Fibroblast of villous mesenchyme (primary cell): ENCODE measurements around the gene JMJD6. TPM values are rescaled to one million over a fixed set of nuclear protein-coding genes. Genes with fewer than 3 reads are reported as not detected.

Source experiments
- DNase-seq: peaks from one replicate; pipeline ENCODE4 v3.0.0-alpha.2; 2010; ENCODE audit warnings: low read depth
- H3K4me3 ChIP-seq: 2 replicates; pipeline ENCODE4 v1.5.1; 2011; ENCODE audit warnings: low read depth, mild to moderate bottlenecking, low read length
- total RNA-seq: library from RNA; depleted of rRNA; stranded (reverse); fragments of >200 nt; gene quantifications from 2 replicates; pipeline ENCODE4 v1.2.3, GENCODE V29; 2012
- TF ChIP-seq, protein P1 (sequence below): IDR thresholded peaks from 2 replicates; pipeline ENCODE4 v1.5.1; 2012; ENCODE audit warnings: low read depth, mild to moderate bottlenecking, low read length; ENCODE audit not compliant: insufficient read depth

Gene JMJD6
- total RNA-seq, 1 donor: 24.2 TPM

DNA sequence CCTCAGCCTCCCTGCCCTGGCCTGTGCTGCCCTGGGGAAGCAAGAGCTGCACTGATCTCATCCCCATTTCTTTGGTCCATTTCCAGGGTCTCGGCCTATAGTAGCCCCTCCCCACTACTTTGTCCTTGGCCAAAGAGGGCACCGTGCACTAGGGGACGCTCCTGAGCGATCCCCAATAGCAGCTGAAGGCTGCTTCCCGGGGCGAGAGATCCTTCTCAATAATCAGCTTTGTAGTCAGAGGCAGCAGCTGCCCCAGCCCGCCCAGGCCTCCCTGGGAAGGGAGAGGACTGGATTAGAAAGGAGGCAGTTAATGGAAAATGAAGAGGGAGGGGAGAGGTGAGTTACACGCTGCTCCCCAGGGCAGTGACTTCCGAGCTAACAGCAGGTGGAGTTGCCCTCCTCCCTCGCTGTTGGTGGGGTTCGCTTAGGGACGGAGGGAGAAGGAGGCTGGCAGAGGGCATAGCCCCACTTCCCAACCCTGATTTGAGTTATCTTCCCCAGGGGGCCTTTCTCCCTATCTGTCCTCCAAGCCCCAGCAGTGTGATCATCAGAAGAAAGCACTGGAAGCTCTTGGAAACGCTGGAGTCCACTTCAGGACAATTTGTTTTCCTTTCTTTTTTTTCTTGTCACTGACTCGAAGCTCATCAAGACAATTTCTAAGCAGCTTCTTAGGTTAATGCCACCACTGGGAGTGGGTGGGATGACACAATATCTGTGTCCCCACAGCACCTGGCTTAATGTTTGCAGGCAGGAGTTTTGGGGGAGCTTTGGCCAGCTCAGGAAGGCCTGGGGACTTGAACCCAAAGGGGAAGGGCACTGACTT lies 18.2 kb downstream of the JMJD6 start:
- peak overlapping the region; percentile 75 for H3K4me3 ChIP-seq
- DNase-seq: no peak
- TF ChIP-seq, protein P1, sequence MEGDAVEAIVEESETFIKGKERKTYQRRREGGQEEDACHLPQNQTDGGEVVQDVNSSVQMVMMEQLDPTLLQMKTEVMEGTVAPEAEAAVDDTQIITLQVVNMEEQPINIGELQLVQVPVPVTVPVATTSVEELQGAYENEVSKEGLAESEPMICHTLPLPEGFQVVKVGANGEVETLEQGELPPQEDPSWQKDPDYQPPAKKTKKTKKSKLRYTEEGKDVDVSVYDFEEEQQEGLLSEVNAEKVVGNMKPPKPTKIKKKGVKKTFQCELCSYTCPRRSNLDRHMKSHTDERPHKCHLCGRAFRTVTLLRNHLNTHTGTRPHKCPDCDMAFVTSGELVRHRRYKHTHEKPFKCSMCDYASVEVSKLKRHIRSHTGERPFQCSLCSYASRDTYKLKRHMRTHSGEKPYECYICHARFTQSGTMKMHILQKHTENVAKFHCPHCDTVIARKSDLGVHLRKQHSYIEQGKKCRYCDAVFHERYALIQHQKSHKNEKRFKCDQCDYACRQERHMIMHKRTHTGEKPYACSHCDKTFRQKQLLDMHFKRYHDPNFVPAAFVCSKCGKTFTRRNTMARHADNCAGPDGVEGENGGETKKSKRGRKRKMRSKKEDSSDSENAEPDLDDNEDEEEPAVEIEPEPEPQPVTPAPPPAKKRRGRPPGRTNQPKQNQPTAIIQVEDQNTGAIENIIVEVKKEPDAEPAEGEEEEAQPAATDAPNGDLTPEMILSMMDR: peak; percentile 54

DNA sequence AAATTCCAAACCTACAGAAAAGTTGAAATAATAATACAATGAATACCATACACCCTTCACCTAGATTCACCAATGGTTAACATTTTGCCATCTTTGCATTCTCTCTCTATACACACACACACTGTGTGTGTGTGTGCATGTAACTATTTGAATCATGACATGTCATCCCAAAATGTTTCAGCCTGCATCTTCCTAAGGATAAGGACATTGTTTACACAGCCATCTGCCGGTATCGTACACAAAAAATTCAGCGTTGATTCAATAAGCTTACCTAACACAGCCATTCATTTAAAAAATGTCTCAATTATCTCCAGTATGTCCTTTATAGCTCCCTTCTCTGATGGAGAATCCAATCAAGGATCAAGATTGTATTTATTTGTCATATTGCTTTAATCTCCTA lies 19.6 kb downstream of the JMJD6 start:
- TF ChIP-seq, protein P1: no peak

DNA sequence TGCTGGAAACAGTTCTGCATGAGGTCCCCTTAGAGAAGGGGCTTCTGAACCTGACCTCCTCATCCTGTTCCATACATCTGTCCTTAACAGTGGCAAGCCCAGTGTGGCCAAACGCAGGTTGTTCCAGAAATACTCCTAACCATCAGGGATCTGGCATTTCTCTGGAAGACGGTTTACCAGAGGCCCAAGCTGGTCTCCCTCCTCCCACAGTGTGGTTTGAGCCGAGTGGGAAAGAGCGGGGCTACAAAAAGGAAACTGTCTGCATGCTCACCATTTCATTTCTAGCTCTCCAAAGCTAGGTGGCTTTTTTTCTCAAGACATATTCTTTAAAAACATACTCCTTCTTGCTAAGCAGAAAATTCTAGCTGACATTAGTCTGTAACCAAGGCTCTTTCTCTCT lies 21.6 kb downstream of the JMJD6 start:
- DNase-seq: peak; percentile 57
- no peak overlapping the region for H3K4me3 ChIP-seq
- TF ChIP-seq, protein P1: no peak

More for the DNA sequence above, 19.6 kb downstream of the JMJD6 start:
- DNase-seq: no peak
- no peak overlapping the region for H3K4me3 ChIP-seq

DNA sequence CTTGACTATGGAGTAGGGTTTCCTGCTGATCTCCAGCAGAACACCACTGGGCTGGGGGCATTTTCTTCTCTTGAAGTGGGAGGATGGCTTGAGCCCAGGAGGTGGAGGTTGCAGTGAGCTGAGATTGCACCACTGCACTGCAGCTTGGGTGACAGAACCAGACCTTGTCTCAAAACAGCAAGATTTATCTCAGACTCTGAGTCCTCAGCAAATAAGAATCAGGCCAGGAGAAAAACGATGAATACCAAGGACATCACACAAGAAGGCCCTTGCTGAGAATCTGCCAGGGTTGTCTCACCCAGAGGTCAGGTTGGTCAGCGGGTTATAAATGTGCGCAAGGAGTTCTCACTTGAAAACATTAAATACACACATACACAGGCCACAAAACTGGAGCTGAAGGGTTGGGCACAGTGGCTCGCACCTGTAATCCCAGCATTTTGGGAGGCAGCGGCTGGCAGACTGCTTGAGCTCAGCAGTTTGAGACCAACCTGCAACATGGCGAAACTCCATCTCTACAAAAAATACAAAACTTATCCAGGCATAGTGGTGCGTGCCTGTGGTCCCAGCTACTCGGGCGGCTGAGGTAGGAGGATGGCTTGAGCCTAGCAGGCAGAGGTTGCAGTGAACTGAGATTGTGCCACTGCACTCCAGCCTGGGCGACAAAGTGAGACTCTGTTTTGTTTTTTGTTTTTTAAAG lies 23.3 kb downstream of the JMJD6 start:
- H3K4me3 ChIP-seq: no peak overlapping the region
- DNase-seq: no peak
- TF ChIP-seq, protein P1: no peak

DNA sequence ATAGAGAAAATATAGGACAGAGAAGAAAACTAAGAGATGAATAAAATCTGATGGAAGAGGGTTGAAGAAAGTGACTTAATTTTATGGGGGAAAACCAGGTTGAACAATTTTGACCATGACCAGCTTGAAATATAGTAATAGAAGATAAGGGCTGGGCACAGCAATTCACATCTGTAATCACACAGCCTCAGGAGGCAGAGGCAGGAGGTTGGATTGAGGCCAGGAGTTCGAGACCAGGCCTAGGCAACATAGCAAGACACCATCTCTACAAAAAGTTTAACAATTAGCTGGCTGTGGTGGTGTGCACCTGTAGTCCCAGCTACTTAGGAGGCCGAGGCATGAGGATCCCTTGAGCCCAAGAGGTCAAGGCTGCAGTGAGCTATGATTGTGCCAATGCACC lies 24.3 kb downstream of the JMJD6 start:
- no peak overlapping the region for H3K4me3 ChIP-seq

DNA sequence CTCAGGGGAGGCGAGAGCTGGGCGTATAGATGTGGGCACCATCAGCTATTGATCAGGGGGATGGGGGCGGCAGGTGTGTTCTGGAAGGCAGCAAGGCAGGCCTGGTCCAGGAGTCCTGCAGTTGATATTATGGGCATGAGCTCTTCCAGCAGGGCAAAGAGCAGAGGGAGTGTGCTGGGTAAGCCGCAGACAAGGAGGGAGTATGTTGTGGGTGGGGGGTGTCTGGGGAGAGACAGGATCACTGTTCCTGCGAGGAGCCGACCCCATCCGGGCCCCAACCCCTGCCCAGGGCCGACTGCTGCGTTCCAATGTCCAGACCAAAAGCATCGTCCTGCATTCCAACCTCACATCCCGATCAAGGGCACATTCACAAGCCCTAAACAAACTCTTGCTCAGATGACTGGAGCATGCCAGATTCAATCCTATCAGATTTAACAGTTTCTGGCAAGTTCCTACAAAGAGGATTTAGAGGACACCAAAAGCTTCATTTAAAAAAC lies 24.9 kb downstream of the JMJD6 start:
- H3K4me3 ChIP-seq: no peak overlapping the region
- TF ChIP-seq, protein P1: no peak
- no peak for DNase-seq

More for the DNA sequence above, 24.3 kb downstream of the JMJD6 start:
- TF ChIP-seq, protein P1: no peak
- DNase-seq: no peak
